Activated CD4-positive, alpha-beta T cell treated with anti-CD3 and anti-CD28 coated beads, Interleukin-2, amount 50 U/mL, for 4 hours (primary cell): ENCODE results near the gene TBX2.

Experiments
- DNase-seq, 2 experiments: peaks; one replicate each; pipeline ENCODE4 v3.0.0-alpha.2; 2020

The TBX2 gene

DNA sequence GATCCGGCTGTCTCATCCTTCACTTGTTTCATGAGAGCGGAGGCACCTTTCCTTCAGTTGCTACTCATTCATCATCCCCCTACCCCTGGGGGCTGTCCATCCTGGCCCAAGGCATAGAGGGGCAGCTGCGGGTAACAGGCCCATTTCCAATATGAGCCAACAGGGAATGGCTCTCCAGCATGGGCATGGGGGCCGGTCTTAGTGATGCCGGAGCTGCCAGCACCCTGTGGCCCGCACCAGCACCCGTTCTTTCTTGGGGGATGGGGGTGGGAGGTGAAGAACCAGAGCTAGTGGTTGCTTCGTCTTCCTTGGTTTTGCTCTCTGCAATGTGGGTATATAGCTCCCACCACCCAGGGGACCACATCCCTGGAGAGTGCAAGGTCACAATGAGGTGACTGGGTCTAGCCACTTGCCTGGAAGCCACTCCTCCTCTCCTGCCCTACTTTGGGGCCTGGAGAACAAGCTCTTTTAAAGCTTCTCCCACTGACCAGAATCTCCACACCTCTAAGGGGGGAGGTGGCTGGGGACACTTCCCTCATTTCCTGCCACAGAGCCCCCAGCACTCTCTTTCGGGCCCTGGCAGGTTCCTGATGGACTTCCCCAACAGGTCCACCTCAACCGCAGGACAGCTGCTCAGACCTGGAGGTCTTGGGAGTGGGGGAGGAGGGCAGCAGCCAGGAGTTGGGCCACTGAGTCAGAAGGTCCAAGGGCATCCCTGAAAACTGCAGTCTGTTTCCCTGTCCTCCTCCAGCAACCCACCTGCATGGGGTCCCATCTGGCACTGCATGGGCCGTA is 11.9 kb upstream of the TBX2 start:
- DNase-seq, result no peak

DNA sequence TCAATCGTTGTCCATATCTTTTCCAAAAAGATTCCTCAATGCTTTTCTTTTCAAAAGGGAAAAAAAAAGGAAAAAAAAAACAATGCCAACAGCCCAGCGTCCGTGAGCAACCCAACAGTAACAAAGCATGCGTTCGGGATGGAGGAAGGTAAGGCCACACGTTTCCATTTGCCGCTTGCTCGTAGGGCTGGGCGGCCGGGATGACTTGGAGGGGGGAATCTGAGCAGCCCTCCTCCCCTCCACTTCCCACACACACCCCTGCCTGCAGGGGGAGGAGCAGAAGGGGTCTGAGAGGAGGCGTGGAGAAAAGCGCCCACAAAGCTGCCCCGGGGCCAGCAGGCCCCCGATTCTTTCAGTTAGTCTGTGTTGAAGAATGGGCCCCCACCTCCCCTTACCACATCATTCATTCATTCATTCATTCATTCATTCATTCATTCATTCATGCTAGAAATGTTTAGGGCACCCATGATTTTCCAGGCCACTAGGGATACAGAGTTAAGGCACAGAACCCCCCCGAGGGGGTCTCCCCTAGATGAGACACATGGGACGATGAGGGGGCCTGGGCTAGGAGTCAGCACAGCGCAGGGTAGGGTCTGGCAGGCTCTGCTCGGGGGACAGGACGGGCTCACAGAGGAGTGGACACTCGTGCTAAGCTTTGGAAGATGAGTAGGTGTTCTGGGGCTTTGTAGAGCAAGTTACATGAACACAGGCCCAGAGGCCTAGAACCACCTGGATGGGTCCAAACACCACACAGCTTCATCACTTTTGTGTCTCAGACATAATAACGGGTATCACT is 10.9 kb upstream of the TBX2 start:
- no peak for DNase-seq

DNA sequence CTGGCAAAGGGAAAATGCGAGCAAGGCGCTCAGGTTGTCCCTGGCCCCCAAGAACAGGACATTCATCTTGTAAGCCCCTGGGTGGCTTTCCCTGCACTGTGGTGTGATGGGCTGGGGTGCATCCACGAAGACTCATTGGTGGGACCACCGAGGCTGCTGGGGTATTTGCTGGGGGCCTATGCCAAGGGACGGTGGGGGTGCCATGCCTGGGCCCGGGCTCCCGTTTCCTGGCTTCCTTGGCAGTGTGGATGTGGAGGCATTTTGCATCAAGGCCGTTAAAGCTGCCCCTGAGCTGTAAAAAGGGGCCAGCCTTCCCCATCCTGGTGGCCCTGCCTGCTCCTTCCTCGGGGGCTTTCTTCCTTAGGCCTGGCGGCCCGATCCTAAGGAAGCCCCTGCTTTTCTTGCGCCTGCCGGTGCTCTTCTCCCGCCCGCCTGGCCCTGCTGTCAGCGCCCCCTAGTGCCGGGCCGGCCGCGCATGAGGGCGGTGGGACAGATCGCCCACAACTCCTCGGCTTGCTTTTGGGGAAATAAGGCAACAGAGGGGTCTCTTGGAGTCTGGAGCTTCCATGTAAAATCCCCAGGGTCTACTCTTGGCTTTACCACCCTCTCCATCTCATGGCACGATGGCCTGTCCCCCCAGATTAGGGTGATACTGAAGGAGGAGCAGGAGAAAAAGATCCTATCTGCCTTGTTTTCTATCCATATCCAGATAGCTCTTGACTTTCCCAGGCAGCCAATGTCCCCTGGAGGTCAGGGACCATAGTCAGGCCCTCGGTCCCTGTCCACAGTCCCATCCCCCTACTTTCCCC is 9.8 kb upstream of the TBX2 start:
- DNase-seq, result peak in 1 of 2 experiments; percentile 31

DNA sequence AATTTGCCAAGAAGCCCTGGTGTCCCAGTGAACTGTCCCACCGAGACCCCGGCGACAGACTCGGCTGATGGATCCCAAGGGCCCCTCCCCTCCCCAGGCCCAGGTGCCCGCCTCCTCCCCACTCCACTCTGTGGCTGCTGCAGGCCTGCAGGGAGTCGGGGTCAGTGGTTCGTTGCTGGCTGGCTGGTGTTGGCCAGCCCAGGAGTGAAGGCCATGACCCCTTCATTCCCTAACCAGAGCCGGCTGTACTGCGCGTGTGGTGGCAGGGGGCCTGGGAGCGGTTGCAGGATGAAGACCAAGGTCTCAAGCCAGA is 9.2 kb upstream of the TBX2 start:
- DNase-seq, result no peak

DNA sequence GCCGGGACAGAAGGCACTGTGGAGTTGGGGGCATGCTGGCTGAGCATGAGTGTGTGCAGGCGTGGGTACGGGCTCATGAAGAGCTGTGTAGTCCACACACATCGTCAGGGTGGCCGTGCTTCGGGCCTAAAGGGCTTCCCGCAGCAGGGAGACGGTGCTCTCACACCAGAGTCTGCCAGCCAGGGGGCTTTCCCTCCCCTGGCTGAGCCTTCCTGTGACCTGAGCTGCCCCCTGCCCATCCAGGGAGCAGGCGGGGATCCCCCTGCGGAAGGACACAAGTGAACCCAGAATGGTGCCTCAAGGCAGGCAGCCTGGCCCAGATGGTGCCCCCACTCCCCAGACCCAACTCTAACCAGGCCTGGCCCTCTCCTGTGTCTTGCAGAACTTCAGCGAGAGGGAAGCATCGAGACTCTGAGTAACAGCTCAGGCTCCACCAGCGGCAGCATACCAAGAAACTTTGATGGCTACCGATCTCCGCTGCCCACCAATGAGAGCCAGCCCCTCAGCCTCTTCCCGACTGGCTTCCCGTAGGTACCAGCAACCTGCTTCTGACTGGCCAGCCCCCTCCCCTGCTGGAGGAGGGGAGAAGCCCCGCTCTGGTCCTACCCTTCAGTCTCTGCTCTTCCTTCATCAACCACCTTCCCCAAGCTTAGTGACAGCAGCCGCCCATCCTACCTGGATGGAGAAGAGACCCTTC is 7.9 kb upstream of the TBX2 start:
- no peak for DNase-seq

DNA sequence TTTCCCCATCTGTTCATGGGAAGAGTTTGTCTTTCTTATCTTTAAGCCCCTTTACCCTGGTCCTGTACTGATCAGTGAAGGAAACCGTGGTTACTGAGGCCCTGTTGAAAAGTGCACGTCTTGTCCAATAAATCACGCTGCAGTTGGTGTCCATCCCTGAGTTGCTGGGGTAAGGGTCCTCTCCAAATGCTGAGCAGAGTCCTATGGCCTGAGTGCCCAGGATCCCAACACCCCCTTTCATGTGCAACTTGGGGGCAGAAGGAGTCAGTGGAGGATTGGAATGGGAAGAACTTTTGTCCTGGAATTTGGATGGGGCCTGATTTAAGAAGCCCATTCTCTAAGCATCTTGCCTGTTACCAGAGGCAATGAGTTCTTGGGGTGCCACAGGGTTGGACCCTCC is 7.0 kb upstream of the TBX2 start:
- DNase-seq, result no peak

DNA sequence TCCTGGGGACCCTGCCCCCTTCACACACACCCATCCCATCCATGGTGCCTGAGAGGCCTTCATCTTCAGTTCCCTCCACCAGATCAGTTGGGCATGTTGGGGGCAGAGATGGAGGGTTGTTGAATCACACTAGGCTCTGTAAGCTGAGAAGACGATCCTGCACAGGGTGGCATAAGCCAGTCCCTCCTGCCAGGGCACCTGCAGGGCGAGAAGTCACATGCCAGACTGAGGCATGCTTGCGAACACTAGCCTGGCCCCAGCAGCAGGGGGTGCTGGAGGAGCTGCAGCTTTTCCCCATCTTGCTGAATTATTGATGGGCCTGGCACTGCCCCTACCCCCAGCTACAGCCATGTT is 6.1 kb upstream of the TBX2 start:
- DNase-seq, result no peak

GRCh38 chr17:61393904-61394629 is 5.6 kb upstream of the TBX2 start:
- DNase-seq, result no peak

GRCh38 chr17:61394630-61395408 is 4.8 kb upstream of the TBX2 start:
- no peak for DNase-seq

GRCh38 chr17:61395409-61395982 is 4.1 kb upstream of the TBX2 start:
- DNase-seq, result no peak

DNA sequence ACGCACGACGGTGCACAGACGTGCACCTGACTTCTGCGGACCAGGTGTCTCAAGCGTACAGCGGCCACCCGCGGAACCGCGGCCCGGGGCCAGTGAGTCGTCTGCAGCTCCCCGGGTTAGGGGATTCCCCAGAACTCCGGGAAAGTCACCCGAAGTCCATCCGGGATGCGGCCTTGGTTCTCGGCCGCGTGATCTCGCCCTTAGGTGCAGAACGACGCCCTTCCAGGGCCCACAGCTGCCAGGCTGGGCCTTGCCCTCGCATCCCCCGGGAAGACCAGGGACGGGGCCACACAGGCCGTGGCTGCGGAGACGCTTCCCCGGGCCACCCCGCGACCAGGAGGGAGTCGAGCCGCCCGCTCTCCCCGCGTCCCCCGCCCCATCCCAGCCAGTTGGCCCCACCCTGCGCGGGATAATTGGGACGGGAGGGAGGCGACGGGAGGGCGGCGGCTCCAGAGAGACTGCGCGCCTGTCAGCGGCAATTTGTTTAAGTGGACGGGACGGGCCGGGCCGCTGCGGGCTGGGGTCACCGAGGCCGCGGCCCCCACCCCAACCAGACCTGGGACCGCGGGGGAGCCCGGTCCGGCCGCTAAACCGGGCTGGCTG is 3.6 kb upstream of the TBX2 start:
- no peak for DNase-seq

- DNase-seq, result no peak
These were observed 3.0 kb upstream of the TBX2 start for GRCh38 chr17:61396586-61397085.

- DNase-seq, result no peak
These were observed 2.4 kb upstream of the TBX2 start for GRCh38 chr17:61397086-61397842.

- DNase-seq, result no peak
These were observed 917 bp upstream of the TBX2 start for GRCh38 chr17:61398721-61399130.

GRCh38 chr17:61400066-61400716 is 548 bp downstream of the TBX2 start:
- DNase-seq, result no peak

- no peak for DNase-seq
These were observed 1.2 kb downstream of the TBX2 start for GRCh38 chr17:61400717-61401388.

GRCh38 chr17:61401389-61402072 is 1.9 kb downstream of the TBX2 start:
- DNase-seq, result no peak

DNA sequence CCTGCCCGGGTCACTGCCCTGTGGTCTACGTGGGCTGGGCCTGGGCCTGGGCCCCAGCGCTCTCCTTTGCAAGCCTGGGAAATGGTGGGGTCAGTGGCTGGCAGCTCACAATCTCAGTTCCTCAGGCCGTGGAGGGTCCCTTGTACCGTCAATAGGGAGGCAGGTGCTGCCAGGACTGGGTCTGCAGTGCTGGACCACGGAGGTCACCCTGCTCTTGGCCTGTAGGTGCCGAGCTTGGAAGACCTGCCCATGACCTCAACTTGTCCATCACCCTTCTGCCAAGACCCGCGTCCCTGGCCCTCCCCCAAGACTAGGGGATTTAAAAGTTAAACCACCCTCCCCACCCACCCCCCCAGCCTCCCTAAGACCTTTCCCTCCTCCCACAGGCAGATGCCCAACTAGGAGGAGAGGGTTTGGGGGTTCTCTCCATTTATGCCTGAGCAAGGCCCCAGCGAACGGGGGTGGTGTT is 2.5 kb downstream of the TBX2 start:
- no peak for DNase-seq
